Activated T-cell treated with anti-CD3 and anti-CD28 coated beads, Interleukin-2, amount 50 U/mL, for 1 hour (primary cell): ENCODE data around the gene HBB.
"Not testable (repeated sequence)": the region's sequence is repeated elsewhere in the genome, so short reads cannot be mapped to it uniquely, and the experiment has no call there.

Source experiments
- DNase-seq: peaks from one replicate; pipeline ENCODE4 v3.0.0-alpha.2; 2020

The HBB gene

DNA sequence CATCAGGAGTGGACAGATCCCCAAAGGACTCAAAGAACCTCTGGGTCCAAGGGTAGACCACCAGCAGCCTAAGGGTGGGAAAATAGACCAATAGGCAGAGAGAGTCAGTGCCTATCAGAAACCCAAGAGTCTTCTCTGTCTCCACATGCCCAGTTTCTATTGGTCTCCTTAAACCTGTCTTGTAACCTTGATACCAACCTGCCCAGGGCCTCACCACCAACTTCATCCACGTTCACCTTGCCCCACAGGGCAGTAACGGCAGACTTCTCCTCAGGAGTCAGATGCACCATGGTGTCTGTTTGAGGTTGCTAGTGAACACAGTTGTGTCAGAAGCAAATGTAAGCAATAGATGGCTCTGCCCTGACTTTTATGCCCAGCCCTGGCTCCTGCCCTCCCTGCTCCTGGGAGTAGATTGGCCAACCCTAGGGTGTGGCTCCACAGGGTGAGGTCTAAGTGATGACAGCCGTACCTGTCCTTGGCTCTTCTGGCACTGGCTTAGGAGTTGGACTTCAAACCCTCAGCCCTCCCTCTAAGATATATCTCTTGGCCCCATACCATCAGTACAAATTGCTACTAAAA lies at the start of gene HBB:
Gene HBB (minus strand): TSS at position 340 of the 579 bp plus-strand sequence. CDS start 50 bp downstream, at position 290.
- no peak for DNase-seq

DNA sequence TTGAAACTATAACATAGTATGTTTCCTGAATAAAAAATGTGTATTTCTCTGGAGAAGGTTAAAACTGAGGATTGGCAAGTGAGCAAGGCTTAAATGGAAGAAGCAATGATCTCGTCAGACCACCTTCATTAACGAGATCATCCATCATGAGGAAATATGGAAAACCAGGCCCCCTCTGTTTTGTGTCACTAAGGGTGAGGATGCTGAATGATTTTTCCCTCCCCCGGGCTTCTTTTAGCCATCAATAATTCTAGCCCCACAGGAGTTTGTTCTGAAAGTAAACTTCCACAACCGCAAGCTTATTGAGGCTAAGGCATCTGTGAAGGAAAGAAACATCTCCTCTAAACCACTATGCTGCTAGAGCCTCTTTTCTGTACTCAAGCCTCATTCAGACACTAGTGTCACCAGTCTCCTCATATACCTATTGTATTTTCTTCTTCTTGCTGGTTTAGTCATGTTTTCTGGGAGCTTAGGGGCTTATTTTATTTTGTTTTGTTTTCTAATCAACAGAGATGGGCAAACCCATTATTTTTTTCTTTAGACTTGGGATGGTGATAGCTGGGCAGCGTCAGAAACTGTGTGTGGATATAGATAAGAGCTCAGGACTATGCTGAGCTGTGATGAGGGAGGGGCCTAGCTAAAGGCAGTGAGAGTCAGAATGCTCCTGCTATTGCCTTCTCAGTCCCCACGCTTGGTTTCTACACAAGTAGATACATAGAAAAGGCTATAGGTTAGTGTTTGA lies 48.7 kb upstream of the HBB start:
- DNase-seq = no peak

DNA sequence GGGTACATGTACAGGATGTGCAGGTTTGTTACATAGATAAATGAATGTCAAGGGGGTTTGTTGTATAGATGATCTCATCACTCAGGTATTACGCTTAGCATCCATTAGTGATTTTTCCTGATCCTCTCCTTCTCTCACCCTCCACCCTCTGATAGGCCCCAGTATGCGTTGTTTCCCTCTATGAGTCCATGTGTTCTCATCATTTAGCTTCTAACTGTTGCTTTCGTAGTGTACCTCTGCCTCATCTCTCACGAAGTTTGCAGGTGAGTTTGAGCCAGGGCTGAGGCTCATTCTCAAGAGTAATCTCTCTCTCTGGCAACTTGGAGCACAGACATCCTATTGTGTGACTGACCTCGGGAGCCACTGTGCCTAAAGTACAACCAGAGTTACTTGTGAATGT lies 47.5 kb upstream of the HBB start:
- DNase-seq = no peak

DNA sequence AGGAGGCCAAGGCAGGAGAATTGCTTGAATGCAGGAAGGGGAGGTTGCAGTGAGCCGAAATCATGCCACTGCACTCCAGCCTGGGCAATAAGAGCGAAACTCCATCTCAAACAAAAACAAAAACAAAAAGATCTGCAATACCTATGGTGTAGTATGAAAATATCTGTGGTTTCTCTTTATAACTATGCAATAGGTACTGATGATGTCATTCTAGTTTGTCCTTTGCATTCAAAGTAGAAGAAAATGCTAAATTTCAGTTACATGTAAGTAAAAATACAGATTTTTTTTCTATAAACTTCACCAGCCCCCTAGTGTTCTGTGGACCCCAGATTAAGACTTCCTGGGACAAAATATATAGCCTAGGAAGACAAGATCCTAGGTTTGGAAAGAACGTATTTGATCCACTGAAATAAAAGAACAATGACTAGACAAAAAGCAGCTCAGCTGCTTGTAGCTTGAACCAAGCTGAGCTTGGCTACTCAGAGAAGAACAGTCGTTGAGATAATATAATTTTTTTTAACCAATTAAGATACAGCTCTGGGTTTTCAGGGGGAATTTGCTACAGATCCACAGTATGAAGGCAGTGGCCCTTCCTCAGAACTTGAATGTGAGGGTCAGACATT lies 45.6 kb upstream of the HBB start:
- no peak for DNase-seq

DNA sequence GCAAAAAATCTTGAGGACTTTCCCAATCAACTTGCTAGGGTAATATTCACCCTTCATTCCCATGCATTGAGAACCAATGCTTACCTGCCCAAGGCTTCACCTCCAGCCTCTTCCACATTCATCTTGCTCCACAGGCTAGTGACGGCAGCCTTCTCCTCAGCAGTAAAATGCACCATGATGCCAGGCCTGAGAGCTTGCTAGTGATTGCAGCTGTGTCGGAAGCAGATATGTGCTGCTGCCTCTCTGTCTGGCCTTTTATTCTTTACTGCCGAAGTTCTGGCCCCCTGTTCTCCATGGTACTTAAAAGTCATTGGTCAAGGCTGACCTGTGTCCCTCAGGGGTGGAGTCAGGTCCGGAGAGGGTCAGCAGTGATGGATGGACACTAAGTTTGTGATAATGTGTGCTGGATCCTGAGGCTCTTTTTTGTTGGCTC lies 42.9 kb upstream of the HBB start, which contains the start of gene HBE1:
Gene HBE1 (minus strand): TSS at position 231 of the 433 bp plus-strand sequence. CDS start 55 bp downstream, at position 176.
- no peak for DNase-seq

DNA sequence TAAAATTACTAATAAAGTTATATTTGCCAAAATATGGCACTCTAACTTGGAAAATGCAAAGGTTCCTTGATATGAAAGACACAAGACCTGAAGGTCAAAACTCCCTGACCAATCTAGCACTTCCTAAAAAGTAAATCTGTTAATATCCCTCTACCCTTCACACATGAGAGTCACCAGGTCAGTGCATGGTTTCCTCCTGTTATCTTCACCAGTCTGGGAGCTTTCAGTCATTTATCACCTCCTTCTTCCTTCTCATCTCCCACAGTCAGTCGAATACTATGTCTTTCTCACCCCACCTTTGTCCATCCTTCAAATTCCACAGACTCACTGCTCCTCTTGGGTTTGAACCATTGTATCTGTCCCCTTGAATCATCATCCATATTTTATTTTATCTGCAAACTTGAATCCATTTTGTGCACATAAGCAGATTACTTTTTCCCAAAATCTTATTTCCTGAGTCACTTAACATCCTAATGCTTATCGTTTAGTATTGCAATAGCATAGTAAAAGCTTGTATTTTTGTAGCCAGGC lies 40.2 kb upstream of the HBB start:
- no peak for DNase-seq

DNA sequence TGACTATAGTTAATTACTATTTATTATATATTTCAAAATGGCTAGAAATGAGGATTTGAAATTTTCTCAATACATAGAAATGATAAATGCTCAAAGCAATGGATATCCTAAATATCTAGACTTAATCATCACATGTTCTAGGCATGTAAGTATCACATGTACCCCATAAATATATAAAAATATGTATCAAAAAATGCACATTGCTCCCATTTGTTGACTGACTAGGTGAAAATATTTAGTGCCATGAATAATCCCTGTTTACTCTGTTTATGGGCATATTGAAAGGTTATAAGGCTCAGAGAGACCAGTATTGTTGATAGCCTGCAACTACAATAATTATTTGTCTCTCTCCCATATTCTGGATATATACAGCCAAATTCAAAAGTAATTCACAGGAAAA lies 39.7 kb upstream of the HBB start:
- no peak for DNase-seq

DNA sequence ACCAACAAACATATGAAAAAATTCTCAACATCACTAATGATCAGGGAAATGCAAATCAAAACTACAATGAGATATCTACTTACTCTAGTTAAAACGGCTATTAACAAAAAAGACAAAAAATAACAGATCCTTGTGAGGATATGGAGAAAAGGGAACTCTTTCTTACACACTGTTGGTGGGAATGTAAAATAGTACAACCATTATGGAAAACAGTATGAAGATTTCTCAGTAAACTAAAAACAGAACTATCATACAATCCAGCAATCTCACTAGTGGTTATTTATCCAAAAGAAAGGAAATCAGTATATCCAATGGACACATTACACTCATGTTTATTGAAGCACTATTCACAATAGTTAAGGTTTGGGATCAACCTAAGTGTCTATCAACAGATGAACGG lies 39.0 kb upstream of the HBB start:
- DNase-seq = no peak

DNA sequence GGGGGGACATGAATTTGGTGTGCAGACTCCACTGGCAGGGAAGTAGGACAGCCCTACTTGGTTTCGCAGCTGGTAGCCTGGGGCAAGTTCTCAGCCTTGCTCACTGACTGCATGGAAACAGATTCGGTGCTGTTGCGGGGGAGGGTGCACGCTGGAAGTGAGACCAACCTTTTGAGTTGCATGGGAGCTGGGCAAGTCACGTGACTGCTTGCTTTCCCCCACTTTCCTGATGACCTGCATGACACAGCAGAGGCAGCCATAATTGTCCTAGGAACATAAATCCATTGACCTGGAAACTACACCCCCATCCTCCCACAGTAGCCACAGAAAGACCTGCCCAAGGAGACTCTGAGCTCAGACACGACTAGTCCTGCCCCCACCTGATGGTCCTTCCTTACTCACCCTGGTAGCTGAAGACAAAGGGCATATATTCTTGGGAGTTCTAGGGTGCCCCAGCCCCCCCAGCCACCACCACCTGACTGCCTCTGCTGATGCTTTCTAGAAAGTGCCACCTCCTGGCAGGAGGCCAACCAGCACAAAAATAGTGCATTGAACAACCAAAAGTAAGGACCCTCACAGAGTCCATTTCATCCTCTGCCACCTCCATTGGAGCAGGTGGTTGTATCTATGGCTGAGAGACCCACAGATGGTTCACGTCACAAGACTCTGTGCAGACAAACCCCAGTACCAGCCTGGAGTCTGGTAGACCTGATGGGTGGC lies 31.8 kb upstream of the HBB start:
- DNase-seq = no peak

DNA sequence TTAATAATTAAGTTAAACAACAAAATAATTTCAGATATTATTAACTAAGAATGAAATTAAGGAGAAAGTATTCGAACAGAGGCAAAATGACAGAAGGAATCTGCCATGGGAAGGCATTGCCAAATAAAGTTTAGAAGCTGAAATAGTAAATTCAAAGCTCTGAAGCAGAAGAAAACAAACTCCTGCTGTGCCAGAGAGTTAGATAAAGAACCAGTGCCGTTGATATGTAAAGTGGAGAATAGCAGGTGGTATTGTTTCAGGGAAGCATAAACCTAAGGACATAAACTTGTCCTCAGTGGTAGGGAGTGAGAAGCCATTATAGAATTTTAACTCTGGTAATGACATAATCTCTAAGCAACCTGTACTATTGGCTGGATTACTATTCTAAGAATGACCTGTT lies 30.4 kb upstream of the HBB start:
- no peak for DNase-seq

DNA sequence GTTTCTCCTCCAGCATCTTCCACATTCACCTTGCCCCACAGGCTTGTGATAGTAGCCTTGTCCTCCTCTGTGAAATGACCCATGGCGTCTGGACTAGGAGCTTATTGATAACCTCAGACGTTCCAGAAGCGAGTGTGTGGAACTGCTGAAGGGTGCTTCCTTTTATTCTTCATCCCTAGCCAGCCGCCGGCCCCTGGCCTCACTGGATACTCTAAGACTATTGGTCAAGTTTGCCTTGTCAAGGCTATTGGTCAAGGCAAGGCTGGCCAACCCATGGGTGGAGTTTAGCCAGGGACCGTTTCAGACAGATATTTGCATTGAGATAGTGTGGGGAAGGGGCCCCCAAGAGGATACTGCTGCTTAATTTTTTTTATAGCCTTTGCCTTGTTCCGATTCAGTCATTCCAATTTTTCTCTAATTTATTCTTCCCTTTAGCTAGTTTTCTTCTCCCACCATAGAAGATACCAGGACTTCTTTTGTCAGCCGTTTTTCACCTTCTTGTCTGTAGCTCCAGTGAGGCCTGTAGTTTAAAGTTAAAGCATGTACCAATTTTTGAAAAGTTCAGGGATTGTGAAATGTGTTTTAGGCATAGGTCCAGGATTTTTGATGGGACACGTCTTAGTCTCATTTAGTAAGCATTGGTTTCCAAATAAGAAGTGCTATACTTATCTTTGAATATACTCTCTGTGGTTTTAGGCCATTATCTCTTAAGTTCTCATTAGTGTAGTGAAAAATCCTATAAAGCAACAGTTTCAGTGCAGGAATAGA lies 28.0 kb upstream of the HBB start, which contains the start of gene HBG2:
Gene HBG2 (minus strand): TSS at position 136 of the 768 bp plus-strand sequence. CDS start 53 bp downstream, at position 83.
- DNase-seq = not testable (repeated sequence)

DNA sequence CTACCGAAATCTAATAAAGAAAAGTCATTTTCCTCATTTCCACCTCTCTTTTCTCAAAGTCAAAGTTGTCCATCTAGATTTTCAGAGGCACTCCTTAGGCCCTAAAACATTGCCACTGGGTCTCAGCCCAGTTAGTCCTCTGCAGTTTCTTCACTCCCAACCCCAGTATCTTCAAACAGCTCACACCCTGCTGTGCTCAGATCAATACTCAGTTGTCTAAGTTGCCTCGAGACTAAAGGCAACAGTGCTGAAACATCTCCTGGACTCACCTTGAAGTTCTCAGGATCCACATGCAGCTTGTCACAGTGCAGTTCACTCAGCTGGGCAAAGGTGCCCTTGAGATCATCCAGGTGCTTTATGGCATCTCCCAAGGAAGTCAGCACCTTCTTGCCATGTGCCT lies 27.2 kb upstream of the HBB start:
- not testable (repeated sequence) for DNase-seq

DNA sequence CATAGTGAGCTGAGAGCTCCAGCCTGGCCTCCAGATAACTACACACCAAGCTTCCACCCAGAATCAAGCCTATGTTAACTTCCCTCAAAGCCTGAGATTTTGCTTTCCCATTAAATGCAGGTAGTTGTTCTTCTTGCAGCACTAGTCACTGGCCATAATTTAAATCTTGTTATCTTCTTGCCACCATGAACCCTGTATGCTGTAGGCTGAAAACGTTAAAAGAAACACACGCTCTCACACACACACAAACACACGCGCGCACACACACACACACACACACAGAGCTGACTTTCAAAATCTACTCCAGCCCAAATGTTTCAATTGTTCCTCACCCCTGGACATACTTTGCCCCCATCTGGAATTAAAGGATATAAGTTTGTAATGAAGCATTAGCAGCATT lies 26.6 kb upstream of the HBB start:
- not testable (repeated sequence) for DNase-seq

DNA sequence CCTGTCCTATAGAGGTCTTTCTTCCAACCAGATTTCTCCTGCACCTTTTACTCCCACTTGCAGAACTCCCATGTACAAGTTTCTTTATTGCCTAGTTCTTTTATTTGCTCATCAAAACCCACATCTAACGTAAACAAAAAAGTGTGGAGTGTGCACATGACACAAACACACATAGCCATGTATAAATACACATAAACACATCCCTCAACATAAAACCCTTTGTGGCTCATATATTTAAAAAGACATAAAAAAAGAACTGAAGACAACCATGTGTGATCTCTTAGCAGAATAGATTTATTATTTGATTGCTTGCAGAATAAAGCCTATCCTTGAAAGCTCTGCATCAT lies 26.0 kb upstream of the HBB start:
- no peak for DNase-seq

DNA sequence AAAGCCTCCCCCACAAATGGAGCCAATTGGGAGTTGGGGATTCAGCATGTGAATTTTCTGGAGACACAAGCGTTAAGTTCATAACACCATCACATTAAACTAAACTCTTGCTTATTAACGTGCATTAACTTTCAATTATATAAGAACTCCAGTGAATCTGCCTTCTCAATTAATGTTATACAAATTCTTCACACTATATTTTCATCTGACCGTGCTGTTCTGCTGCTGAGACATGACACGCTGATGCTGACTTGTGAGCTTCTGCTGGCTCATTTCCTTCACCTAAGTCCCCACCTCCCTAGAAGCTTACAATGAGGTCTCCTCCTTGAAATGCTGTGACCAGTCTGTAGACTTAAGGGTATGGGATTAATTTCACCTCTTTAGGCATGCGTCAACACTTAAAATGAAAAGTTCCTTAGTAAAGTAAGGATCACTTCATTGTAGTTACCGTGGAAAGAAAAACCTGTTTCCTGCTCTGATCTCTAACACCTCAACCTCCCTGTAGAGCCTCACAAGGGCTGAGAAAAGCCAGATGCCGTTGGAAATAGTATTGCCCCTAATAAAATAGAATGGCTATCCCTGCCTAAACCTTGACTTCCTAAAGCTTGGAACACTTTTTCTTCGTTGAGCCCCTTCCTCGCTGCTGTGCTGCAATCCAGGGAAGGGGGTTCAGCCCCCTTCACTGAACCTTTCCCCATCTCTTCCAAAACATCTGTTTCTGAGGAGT lies 25.5 kb upstream of the HBB start:
- DNase-seq = no peak

DNA sequence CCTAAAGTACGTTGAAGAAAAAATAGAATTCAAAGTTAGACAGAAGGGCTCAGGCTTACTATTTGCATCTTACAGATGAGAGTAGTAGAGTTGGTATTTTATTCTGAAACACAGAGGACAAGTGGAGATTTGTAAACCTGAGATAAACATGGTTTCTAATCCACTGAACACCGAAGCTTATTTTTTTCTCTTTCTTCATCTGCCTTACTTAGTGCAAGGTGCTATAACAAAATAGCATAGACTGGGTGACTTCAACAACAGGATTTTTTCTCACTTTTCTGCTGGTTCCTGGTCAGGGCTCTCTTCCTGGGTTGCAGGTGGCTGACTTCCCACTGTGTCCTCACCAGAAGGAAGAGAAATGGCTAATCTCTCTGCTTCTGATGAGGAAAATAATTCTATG lies 24.9 kb upstream of the HBB start:
- no peak for DNase-seq

DNA sequence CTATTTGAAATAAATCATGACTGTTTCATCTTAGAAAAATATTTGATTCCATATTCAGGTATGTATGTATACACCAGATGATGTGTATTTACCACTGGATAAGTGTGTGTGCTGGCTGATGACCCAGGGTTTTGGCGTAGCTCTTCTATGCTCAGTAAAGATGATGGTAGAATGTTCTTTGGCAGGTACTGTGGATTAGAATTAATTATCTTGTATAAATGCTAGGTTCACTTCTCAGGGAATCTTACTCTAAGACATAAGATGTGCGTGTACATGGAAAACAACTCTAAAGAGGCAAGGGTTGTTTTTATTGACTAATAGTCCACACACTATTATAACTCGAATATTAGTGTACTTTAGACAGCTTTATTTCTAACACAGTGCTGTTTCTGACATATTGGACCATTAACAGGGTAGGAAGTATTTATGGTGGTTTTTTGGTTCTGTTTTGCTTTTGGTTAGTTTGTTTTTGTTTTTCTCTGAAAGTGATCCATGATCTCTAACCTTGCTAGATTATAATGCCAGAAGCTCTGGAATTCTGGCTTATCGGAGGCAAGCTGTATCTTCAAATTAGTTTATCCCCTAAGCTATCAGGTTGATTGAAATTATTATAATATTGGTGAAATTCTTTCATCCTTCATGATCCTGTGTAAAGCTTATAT lies 23.8 kb upstream of the HBB start:
- no peak for DNase-seq

DNA sequence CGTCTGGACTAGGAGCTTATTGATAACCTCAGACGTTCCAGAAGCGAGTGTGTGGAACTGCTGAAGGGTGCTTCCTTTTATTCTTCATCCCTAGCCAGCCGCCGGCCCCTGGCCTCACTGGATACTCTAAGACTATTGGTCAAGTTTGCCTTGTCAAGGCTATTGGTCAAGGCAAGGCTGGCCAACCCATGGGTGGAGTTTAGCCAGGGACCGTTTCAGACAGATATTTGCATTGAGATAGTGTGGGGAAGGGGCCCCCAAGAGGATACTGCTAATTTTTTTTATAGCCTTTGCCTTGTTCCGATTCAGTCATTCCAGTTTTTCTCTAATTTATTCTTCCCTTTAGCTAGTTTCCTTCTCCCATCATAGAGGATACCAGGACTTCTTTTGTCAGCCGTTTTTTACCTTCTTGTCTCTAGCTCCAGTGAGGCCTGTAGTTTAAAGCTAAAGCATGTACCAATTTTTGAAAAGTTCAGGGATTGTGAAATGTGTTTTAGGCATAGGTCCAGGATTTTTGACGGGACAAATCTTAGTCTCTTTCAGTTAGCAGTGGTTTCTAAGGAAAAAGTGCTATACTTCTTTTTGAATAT lies 23.0 kb upstream of the HBB start, which contains the start of gene HBG1:
Gene HBG1 (minus strand): TSS at position 51 of the 590 bp plus-strand sequence. CDS start 53 bp downstream, outside the sequence.
- not testable (repeated sequence) for DNase-seq

DNA sequence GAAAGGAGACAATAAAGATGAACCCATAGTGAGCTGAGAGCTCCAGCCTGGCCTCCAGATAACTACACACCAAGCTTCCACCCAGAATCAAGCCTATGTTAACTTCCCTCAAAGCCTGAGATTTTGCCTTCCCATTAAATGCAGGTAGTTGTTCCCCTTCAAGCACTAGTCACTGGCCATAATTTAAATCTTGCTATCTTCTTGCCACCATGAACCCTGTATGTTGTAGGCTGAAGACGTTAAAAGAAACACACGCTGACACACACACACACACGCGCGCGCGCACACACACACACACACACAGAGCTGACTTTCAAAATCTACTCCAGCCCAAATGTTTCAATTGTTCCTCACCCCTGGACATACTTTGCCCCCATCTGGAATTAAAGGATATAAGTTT lies 21.6 kb upstream of the HBB start:
- not testable (repeated sequence) for DNase-seq

DNA sequence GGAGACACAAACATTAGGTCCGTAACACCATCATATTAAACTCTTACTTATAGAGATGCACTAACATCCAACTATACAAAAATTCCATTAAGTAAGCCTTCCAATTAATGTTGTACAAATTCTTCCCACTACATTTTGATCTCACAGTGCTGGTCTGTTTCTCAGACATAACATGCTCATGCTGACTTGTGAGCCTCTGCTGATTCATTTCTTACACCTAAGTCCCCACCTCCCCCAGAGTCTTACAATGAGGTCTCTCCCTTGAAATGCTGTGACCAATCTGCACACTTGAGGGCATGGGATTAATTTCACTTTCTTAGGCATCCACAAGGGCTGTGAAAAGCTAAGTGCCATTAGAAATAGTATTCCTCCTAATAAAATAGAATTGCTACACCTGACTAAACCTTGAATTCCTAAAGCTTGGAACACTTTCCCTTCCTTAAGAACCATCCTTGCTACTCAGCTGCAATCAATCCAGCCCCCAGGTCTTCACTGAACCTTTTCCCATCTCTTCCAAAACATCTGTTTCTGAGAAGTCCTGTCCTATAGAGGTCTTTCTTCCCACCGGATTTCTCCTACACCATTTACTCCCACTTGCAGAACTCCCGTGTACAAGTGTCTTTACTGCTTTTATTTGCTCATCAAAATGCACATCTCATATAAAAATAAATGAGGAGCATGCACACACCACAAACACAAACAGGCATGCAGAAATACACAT lies 20.8 kb upstream of the HBB start:
- no peak for DNase-seq
